K562 (cell line): Measurements from ENCODE around the gene MYO15B. TPM values are rescaled to one million over a fixed set of nuclear protein-coding genes. Genes with fewer than 3 reads are reported as not detected.

Experiments used
- ATAC-seq: fragments of 200-7000 bp; cut with Tn5 transposase; 3 replicates; pipeline ENCODE4 v1.9.1; 2020; ENCODE audit warnings: moderate library complexity
- BruUV-seq: library from RNA; stranded (reverse); fragments of 400-500 nt; replicated peaks from 2 replicates; lab custom pipeline; 2021; lab: Mats Ljungman, UMichigan
- CTCF ChIA-PET: fragments of 300-600 bp; formaldehyde crosslinking; extraction: SDS; loops from one replicate; lab custom pipeline; 2021; ENCODE audit warnings: low intra/inter-chr PET ratio; lab: Yijun Ruan, JAX
- POLR2A ChIA-PET: fragments of 300-600, 350-650 bp; sonication (Branson Sonifier 250); formaldehyde crosslinking; extraction: SDS; loops from one replicate; lab custom pipeline; 2021; ENCODE audit warnings: antibody characterized with exemption, inconsistent platforms; lab: Yijun Ruan, JAX
- DNase-seq, 4 experiments: peaks; one replicate each; pipeline versions ENCODE4 v3.0.0 to v3.0.0-alpha.2; 2011 to 2018; ENCODE audit warnings: low spot score in 3 of 4, mixed read lengths in 3 of 4; ENCODE audit errors: extremely low read depth in 1 of 4
- FAIRE-seq: peaks from 2 replicates; lab custom pipeline; 2011; peaks lifted over from hg19 to GRCh38; lab: Jason Lieb, UNC
- H2AFZ ChIP-seq: 2 replicates; pipeline ENCODE4 v1.6.0; 2011; ENCODE audit warnings: low read depth, low read length, control low read depth, inconsistent platforms
- H3K27ac ChIP-seq: fragments of 200-600 bp; 3 replicates; pipeline ENCODE4 v1.8.0; 2011; ENCODE audit warnings: low read depth, mild to moderate bottlenecking, control low read depth, inconsistent platforms, low read length, moderate library complexity, mixed read lengths; ENCODE audit errors: extremely low read depth
- H3K27me3 ChIP-seq, 2 experiments: fragments of 300-600 bp in 1 of 2; 2 replicates in 1 of 2; 3 replicates in 1 of 2; pipeline versions ENCODE4 v1.6.0 to v1.8.0; 2011; ENCODE audit warnings: inconsistent platforms in 2 of 2, low read length in 2 of 2, mild to moderate bottlenecking in 1 of 2, mixed read lengths in 1 of 2, moderate library complexity in 1 of 2; ENCODE audit not compliant: control insufficient read depth in 2 of 2, insufficient read depth in 2 of 2
- H3K36me3 ChIP-seq: fragments of 300-600 bp; 3 replicates; pipeline ENCODE4 v1.8.0; 2011; ENCODE audit warnings: mild to moderate bottlenecking, low read length, inconsistent platforms; ENCODE audit not compliant: control insufficient read depth, insufficient read depth
- H3K4me1 ChIP-seq, 2 experiments: fragments of 200-600 bp in 1 of 2; replicated peaks in 1 of 2; 2 replicates in 1 of 2; 3 replicates in 1 of 2; pipeline versions ENCODE4 v1.5.1 to v1.8.0; 2011; ENCODE audit warnings: inconsistent platforms in 2 of 2, low read length in 2 of 2, mild to moderate bottlenecking in 1 of 2, mixed read lengths in 1 of 2, moderate library complexity in 1 of 2; ENCODE audit not compliant: control insufficient read depth in 2 of 2, insufficient read depth in 2 of 2
- H3K4me2 ChIP-seq: 2 replicates; pipeline ENCODE4 v1.6.1; 2011; ENCODE audit warnings: low read length, control low read depth, inconsistent platforms, mixed read lengths; ENCODE audit not compliant: insufficient read depth
- H3K4me3 ChIP-seq: fragments of 200-600 bp; sonication (generic), shearing (Covaris generic); 2 replicates; pipeline ENCODE4 v1.5.1; 2016; ENCODE audit warnings: control low read depth, inconsistent platforms
- H3K79me2 ChIP-seq: fragments of 200-600 bp; 3 replicates; pipeline ENCODE4 v1.8.0; 2011; ENCODE audit warnings: low read length, inconsistent platforms; ENCODE audit not compliant: control insufficient read depth, insufficient read depth
- H3K9ac ChIP-seq, 2 experiments: 2 replicates each; pipeline versions ENCODE4 v1.6.0 to v1.6.1; 2011; ENCODE audit warnings: low read depth in 2 of 2, low read length in 2 of 2, control low read depth in 1 of 2, inconsistent platforms in 1 of 2, mild to moderate bottlenecking in 1 of 2, mixed read lengths in 1 of 2; ENCODE audit not compliant: insufficient read depth in 1 of 2
- H3K9me1 ChIP-seq: one replicate; pipeline ENCODE4 v1.6.0; 2011; ENCODE audit warnings: inconsistent platforms, mild to moderate bottlenecking, low read length, moderate library complexity; ENCODE audit not compliant: control insufficient read depth, insufficient read depth
- H3K9me3 ChIP-seq: replicated peaks from 2 replicates; pipeline ENCODE4 v1.5.1; 2011; ENCODE audit warnings: low read depth, low read length, inconsistent platforms; ENCODE audit not compliant: control insufficient read depth, insufficient read depth
- H4K20me1 ChIP-seq: replicated peaks from 2 replicates; pipeline ENCODE4 v1.6.1; 2011; ENCODE audit warnings: low read length, inconsistent platforms, mixed read lengths; ENCODE audit not compliant: control insufficient read depth, insufficient read depth
- BCL6 ChIP-seq: fragments of 250-450 bp; sonication (Bioruptor Pico); IDR thresholded peaks from 2 replicates; pipeline ENCODE4 v1.4.0; 2020
- WGBS: fragments of 100-300 bp; shearing (Covaris generic); methylation state at CpG from one replicate; pipeline ENCODE4 v1.1.6; 2016; ENCODE audit warnings: low coverage, mixed read lengths; ENCODE audit not compliant: insufficient coverage; ENCODE audit errors: missing lambda C conversion rate; 5-methylcytosine and 5-hydroxymethylcytosine counted together
- in situ Hi-C: fragments of 300-500 bp; cut with MboI; formaldehyde crosslinking; loops from 4 replicates; pipeline ENCODE4 v1.15.0; 2018; ENCODE audit warnings: inconsistent platforms, mixed read lengths
- intact Hi-C: fragments of 100-400 bp; cut with micrococcal nuclease; formaldehyde crosslinking; loops from 2 replicates; pipeline ENCODE4 v1.14.2; 2022
- polyA plus RNA-seq, 8 experiments: library from polyadenylated mRNA; depleted of rRNA in 4 of 8; stranded (reverse) in 5 of 8; unstranded in 3 of 8; fragments of >200 nt; fragmentation: Nextera tagmentation in 2 of 8; fragmentation: Illumina TruSeq in 1 of 8; extraction: Ambion mirVana in 2 of 8; extraction: Trizol in 1 of 8; gene quantifications; 2 replicates each; pipeline versions ENCODE4 v1.2.1 to v1.2.3, GENCODE V29; 2011 to 2014; ENCODE audit warnings: inconsistent platforms in 1 of 8, missing spikeins in 1 of 8
- total RNA-seq, 7 experiments: library from RNA; depleted of rRNA in 6 of 7; stranded (reverse); fragments of >200 nt in 6 of 7; fragmentation: Illumina TruSeq in 2 of 7; extraction: Trizol in 2 of 7; gene quantifications; 2 replicates each; pipeline versions ENCODE4 v1.2.1 to v1.2.3, GENCODE V29; 2011 to 2021; ENCODE audit warnings: low replicate concordance in 1 of 7
- TF ChIP-seq, protein P1 (sequence below): fragments of 250-450 bp; sonication (Bioruptor Pico); IDR thresholded peaks from 2 replicates; pipeline ENCODE4 v1.5.0; 2020; ENCODE audit warnings: mild to moderate bottlenecking
- TF ChIP-seq, protein P2 (sequence below): fragments of 250-450 bp; sonication (Bioruptor Pico); IDR thresholded peaks from 2 replicates; pipeline ENCODE4 v1.8.0; 2022; ENCODE audit warnings: moderate library complexity, mild to moderate bottlenecking, inconsistent platforms

The MYO15B gene
- total and polyA plus RNA-seq, 9 of the 15 experiments (the other 6 are each of a cell fraction or from before 2014, with no cell fraction given): 0.05 to 3.1 (median 0.83) TPM; not detected in 2

DNA sequence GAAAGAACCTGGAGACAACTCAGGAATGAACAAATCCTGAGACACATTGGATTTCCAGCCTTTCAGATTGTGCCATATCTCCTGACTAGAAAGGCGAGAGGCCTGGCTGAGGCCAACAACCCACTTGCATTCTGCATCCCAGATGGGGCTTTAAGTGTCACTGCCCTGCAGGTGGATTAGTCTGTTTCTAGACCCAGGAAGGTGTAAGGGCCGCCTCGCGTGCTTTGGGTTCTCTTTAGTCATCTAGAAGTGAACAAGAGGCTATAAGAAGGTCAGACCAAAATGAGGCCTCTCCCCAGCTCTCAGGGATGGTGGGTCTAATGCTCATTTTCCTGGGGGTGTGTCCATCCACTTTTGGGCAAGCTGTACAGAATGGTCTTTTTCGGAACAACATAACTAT lies 84.4 kb downstream of the MYO15B start:
- in situ Hi-C loops: no loop called here
- Histone ChIP-seq H2AFZ (no peak overlapping the region), H3K36me3 (peaks cover 78% of the 10 kb centered on the region), H3K9me3 (no peaks in the 10 kb centered on the region), H3K9ac (no peak overlapping the region), H3K27ac (no peak overlapping the region), H3K79me2 (peaks cover 64% of the 10 kb centered on the region), H3K4me2 (no peak overlapping the region), H3K27me3 (no peaks in the 10 kb centered on the region), H3K4me3 (no peak overlapping the region), H3K4me1 (peaks cover 0 to 8% of the 10 kb centered on the region in 2 experiments; a peak in 3 of 5 replicates), H3K9me1 (no peaks in the 10 kb centered on the region), H4K20me1 (no peaks in the 10 kb centered on the region; the same call in 1 of the 2 replicates)
- TF ChIP-seq BCL6 (CRISPR knock-in tag): no peak
- TF ChIP-seq, protein P1, sequence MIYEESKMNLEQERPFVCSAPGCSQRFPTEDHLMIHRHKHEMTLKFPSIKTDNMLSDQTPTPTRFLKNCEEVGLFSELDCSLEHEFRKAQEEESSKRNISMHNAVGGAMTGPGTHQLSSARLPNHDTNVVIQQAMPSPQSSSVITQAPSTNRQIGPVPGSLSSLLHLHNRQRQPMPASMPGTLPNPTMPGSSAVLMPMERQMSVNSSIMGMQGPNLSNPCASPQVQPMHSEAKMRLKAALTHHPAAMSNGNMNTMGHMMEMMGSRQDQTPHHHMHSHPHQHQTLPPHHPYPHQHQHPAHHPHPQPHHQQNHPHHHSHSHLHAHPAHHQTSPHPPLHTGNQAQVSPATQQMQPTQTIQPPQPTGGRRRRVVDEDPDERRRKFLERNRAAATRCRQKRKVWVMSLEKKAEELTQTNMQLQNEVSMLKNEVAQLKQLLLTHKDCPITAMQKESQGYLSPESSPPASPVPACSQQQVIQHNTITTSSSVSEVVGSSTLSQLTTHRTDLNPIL (CRISPR knock-in tag): no peak
- TF ChIP-seq, protein P2, sequence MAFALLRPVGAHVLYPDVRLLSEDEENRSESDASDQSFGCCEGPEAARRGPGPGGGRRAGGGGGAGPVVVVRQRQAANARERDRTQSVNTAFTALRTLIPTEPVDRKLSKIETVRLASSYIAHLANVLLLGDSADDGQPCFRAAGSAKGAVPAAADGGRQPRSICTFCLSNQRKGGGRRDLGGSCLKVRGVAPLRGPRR (CRISPR knock-in tag): no peak
- intact Hi-C loops: no loop called here
- DNase-seq (no peak), FAIRE-seq (no peak), ATAC-seq (no peak)
- no TSS peak for BruUV-seq
- 93% methylated on average over 5 of the region's 5 CpGs for WGBS
- ChIA-PET CTCF (no interaction called here), POLR2A (interaction anchor here (0.8 to 1.4 kb wide), 5 partner anchors 13 to 91 kb away, joined by 3 to 4 read pairs (median 4); no protein-coding TSS in a partner anchor)
